Measurements from ENCODE around the gene SLC13A5.
"Not testable (repeated sequence)": the region's sequence is repeated elsewhere in the genome, so short reads cannot be mapped to it uniquely, and the experiment has no call there.

Gene SLC13A5

DNA sequence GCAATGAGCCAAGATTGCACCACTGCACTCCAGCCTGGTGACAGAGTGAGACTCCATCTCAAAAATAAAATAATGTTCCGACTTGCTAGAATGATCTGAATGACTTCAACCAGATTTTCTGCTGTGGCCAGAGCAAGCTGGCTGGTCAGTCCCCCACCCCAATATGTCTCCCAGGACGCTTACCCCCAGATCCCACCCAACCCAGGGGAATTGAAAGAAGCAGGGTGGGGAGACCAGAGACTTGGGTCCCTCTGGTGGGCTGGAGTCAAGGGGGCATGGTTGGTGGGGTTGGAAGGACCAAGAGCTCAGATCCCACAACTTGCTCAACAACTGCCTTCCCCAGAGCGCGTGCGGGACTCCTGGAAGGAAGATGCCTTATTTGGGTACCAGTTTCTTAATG lies 54.8 kb downstream of the SLC13A5 start:
- not testable (repeated sequence) for DNase-seq

DNA sequence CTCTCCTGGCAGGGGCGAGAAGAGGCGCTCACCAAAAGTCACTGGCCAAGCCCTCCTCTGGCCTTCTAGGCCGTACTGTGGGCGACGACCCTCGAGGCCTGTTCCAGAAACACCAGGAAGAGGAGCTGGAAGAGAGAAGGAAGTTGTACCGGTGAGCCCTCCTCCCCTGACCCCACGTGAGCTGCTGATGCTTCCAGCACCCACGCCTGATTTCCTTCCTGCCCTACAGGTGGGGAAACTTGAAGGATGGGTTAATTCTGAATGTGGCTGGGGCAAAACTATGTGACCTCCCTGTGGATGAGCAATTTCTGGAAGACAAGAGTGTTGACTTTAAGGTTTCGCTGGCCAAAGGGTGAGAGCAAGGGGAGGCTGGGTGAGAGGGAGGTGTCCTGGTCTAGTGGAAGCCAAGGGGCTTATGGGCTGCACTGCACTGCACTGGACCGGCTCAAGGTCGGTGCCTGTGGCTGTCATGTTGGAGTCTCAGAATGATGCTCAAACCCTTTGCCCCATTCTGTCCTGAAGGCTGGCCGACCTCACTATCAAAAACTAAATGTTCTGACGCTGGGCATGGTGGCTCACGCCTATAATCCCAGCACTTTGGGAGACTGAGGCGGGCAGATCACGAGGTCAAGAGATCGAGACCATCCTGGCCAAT lies 55.4 kb downstream of the SLC13A5 start:
- no peak for DNase-seq

- not testable (repeated sequence) for DNase-seq
Measured at GRCh38 chr17:6656797-6657632, 56.2 kb downstream of the SLC13A5 start.

DNA sequence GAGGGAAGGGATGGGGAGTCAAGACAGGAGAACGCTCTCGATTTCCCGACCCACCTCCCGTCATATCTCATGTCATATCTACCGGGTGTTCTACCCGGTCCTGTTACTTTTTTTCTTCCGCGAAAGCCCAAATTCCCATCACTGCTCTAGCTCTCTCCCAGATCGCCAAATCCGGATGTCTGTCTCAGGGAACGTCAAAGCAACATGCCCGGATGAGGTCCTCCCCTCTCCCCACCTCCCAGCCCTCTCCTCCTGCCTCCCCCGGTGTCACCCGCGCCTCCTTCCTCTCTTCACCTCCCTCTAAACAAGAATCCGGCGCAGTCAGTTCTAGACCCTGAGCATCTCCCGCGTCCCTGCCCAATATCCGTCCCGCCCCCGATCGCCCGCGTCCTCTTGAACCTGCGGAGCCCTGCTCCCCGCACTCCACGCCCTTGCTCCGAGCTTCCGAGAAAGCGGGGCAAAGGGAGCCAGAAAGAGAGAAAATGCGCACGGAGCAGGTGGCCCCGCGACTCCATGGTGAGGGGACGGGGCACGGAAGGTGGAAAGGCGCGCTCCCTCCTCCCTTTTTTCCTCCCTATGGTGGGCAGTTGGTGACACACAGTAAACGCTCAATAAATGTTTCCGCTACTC lies 57.3 kb downstream of the SLC13A5 start:
- DNase-seq, result not testable (repeated sequence)

DNA sequence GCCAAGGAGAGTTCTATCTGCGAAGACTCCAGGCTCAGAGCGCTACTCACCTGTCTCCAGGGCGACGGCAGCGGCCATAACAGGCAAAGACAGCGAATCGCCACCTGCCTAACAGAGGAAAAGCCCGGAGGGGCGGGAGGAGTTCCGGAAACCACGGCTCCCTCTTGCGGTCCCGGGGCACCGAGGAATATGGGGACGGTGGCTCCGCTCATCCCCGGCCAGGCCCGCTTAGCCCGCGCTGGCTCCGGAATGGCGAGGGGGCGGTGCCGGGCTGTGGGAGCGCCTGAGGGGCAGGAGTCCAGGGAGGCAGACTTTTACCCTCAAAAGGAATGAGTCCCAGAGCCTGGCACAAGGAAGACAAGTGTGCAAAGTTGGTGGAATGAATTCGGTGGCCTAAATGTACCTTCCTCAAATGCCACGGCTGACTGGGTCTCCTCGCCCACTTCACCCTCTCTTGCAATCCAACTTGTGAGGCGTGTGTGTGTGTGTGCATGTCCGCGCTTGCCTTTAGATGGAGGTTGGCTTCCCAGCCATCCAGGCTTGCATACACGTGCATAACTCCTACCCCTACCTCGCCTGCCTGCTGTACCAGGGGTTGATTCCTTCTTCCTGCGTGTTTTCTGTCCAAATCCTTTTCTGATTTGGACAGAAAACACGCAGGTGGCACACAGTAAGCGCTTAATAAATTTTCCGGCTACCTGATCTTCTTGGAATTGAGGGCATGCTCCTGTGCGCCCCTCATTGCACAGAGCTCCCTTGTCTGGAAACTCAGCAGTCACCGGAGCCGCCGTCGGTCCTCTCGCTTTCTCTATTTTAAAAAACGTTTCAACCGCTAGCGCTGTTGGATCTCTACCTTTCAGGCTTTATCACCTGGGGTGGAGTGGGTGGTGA lies 58.1 kb downstream of the SLC13A5 start:
- DNase-seq, result peak; percentile 28

DNA sequence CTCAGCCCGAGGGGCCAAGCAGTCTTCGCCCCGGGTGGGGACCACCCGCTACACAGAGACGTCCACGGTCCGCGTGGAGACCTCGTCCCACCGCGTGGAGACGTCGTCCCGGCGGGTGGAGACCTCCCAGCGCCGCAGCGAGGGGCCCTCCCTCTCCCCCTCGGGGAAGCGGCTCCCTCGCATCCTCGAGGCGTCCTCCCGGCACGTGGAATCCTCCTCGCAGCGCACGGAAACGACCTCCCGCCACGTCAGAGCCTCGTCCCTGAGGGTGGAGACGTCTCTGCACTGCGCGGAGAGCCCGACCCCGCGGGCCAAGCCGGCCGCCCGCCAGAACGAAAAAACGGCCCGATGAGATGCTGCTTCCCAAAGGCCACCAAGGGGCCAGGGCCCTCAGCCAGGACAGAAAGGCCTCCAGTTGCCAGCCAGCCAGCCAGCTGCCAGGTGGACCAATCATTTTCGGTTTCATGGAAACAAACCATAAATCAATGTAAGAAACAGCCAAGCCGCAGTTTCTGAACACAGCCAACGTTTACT lies 61.2 kb downstream of the SLC13A5 start:
- no peak for DNase-seq

DNA sequence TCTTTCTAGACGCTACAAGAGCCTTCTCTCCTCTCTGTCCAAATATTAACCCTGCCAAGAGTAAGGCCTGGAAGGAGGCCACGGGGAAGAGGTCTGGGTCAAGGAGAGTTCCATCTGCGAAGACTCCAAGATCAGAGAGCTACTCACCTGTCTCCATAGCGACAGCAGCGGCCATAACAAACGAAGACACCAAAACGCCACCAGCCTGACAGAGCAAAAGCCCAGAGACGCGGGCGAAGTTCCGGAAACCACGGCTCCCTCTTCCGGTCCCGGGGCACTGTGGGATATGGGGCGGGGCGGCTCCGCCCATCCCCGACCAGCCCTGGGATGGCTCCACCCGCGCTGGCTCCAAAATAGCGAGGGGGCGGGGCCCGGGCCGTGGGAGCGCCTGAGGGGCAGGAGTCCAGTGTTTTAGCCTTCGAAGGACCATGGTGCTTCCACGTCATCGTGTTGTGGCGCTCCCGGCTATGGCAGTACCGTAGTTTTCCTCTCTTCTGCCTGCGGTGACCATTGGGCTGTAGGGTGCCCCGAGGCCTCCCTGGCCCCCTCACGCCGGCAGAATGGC lies 61.7 kb downstream of the SLC13A5 start, which contains the start of the genes C17orf100 and MED31:
TSS of gene C17orf100 (plus strand) at position 409 of the 565 bp plus-strand sequence. CDS start at position 561, 152 bp downstream.
TSS of gene MED31 (minus strand) at position 252 of the 565 bp plus-strand sequence. CDS start at position 175, 77 bp downstream.
- peak; percentile 57 for DNase-seq

DNA sequence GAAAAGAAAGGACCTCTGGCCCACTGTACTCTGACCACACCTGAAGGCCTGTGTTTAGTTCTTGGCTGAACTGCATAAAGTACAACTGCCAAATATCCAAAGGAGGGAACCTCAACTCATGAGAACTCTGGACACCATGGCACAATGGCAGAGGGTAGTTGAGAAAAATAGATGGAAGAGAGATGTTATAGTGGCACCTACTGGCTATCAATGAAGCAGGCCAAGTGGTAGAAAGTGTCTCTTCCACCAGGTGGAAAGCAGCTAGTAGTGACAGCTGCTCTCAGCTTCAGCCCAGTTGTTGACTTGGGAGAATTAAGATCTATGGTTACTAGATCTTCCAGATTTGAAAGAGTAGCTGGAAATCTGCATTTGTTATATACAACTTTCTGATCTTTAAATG lies 65.0 kb downstream of the SLC13A5 start:
- no peak for DNase-seq

DNA sequence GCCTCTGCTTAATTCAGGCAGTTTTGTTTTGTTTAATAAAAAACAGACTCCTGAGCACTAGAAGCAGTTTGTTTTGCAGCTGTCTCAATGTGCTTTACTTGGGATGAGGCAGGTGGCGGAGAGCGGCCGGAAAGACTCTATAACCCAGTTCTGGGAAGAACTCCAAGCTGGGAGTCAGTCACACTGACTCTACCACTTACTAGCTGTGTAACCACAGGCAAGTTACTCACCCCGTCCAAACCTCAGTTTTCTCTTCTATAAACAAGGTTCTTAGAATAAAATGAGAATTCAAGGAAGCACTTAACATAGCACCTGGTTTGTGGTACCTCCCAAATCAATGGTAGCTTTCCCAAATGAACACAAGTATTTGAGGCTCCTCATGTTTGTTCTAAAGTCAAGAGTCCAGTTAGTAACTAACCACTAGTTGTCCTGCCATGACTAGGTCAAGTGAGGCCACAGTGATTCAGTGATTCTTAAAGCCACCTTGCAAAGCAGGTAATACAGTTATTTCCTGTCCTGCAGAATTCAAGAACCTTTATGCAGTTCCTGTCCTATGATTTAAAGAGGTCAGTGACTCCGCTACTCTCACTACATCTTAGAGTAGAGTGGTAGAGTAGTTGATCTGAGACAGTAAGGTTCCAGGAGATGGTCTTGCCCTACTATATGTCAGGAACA lies 69.6 kb downstream of the SLC13A5 start:
- DNase-seq, result no peak

GRCh38 chr17:6642592-6642991 lies 70.6 kb downstream of the SLC13A5 start:
- no peak for DNase-seq

GRCh38 chr17:6641247-6641863 lies 71.8 kb downstream of the SLC13A5 start:
- DNase-seq, result no peak

GRCh38 chr17:6640536-6641246 lies 72.5 kb downstream of the SLC13A5 start, which contains the start of the genes KIAA0753 and TXNDC17:
TSS of gene KIAA0753 (minus strand) at chr17:6640711. CDS start at chr17:6635103, 5,608 bp downstream.
TSS of gene TXNDC17 (plus strand) at chr17:6641060. CDS start at chr17:6641083, 23 bp downstream.
- DNase-seq, result peak; percentile 36

GRCh38 chr17:6639586-6640535 lies 73.3 kb downstream of the SLC13A5 start:
- DNase-seq, result no peak

GRCh38 chr17:6639014-6639585 lies 74.1 kb downstream of the SLC13A5 start:
- no peak for DNase-seq

DNA sequence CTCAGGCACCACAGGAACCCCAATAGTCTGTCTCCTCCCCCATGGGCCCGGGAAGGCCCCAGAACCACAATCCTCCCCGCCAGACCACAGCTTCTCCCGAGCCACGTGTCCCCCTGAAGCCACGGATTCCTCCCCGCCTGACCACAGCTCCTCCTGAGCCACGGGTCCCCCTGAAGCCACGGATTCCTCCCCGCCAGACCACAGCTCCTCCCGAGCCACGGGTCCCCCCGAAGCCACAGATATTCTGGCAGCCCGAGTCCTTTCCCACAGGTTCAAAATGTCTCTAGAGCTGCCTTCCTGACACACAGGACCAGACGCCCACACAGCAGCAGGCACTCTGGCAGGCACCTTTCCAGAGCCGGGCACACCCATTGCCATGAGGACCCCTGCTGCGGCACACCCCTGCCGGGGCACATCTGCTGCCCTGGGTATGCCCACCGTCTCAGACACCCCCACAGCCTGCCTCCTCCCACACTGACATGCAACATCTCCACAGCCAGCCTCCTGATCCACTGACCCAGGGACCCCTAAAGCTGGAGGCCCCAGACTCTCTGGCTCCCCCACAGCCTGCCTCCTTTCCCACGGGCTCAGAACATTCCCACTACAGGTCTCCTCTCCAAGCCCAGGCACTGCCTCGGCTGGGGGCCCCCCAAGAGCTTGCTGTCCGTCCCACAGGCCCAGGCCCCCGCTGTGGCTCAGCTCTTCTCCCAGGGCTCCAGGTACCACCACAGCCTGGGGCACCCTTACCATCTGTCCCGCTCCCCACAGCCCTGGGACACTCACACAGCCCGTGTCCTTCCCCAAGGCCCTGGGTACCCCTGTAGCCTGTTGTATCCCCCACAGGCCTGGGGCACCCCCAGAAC lies 74.9 kb downstream of the SLC13A5 start:
- no peak for DNase-seq

- DNase-seq, result no peak
Measured at GRCh38 chr17:6637458-6637840, 75.7 kb downstream of the SLC13A5 start.

Measured in NCI-H2107 (cell line).